ENCODE results near the gene SEPTIN2.

SEPTIN2 gene

GRCh38 chr2:241268716-241269445 is 46.8 kb upstream of the SEPTIN2 start:
- no peak for ATAC-seq (ENCODE audit: insufficient read depth, low read depth)
- no peak for TF ChIP-seq EZH2 (IDR thresholded peaks at IDR 0.05; ENCODE audit: borderline replicate concordance, low read depth, low read length, severe bottlenecking)
- no peak for TF ChIP-seq CTCF (IDR thresholded peaks at IDR 0.05; ENCODE audit: borderline replicate concordance, extremely low read depth, low read length, poor library complexity, severe bottlenecking)
- no peaks in the 10 kb centered on the region for H3K9me3 ChIP-seq (ENCODE audit: insufficient read depth, low read length, severe bottlenecking)
- H3K27me3 ChIP-seq (ENCODE audit: insufficient read depth, low read length, poor library complexity): no peaks in the 10 kb centered on the region
- DNase-seq: no peak
- no peak overlapping the region for H3K4me3 ChIP-seq (ENCODE audit: low read depth in 1 of 2, low read length in 2 of 2)
- no peak overlapping the region for H3K27ac ChIP-seq (ENCODE audit: low read length)
- peaks cover 36% of the 10 kb centered on the region for H3K36me3 ChIP-seq (ENCODE audit: insufficient read depth, low read length)
- H4K20me1 ChIP-seq (ENCODE audit: insufficient read depth, low read length): peaks cover 62% of the 10 kb centered on the region
- no peak overlapping the region for H3K4me2 ChIP-seq (ENCODE audit: insufficient read depth, low read length)
- H3K9ac ChIP-seq (ENCODE audit: low read depth, low read length): no peak overlapping the region
- H3K4me1 ChIP-seq (ENCODE audit: insufficient read depth, low read length): no peaks in the 10 kb centered on the region
- peaks cover 62% of the 10 kb centered on the region for H3K79me2 ChIP-seq (ENCODE audit: insufficient read depth, low read length)
- no peak overlapping the region for H2AFZ ChIP-seq (ENCODE audit: low read depth, low read length)

GRCh38 chr2:241269707-241270520 is 45.8 kb upstream of the SEPTIN2 start:
- Histone ChIP-seq H3K4me3 (ENCODE audit: low read depth in 1 of 2, low read length in 2 of 2) (no peak overlapping the region), H3K9ac (ENCODE audit: low read depth, low read length) (no peak overlapping the region), H3K4me1 (ENCODE audit: insufficient read depth, low read length) (no peaks in the 10 kb centered on the region), H3K36me3 (ENCODE audit: insufficient read depth, low read length) (peaks cover 34% of the 10 kb centered on the region), H2AFZ (ENCODE audit: low read depth, low read length) (no peak overlapping the region), H3K79me2 (ENCODE audit: insufficient read depth, low read length) (peaks cover 72% of the 10 kb centered on the region), H3K27me3 (ENCODE audit: insufficient read depth, low read length, poor library complexity) (no peaks in the 10 kb centered on the region), H3K27ac (ENCODE audit: low read length) (no peak overlapping the region), H3K4me2 (ENCODE audit: insufficient read depth, low read length) (no peak overlapping the region), H3K9me3 (ENCODE audit: insufficient read depth, low read length, severe bottlenecking) (no peaks in the 10 kb centered on the region), H4K20me1 (ENCODE audit: insufficient read depth, low read length) (peaks cover 69% of the 10 kb centered on the region)
- DNase-seq: no peak
- no peak for ATAC-seq (ENCODE audit: insufficient read depth, low read depth)
- TF ChIP-seq CTCF (IDR thresholded peaks at IDR 0.05; ENCODE audit: borderline replicate concordance, extremely low read depth, low read length, poor library complexity, severe bottlenecking) (no peak), EZH2 (IDR thresholded peaks at IDR 0.05; ENCODE audit: borderline replicate concordance, low read depth, low read length, severe bottlenecking) (no peak)

GRCh38 chr2:241270531-241270930 is 45.2 kb upstream of the SEPTIN2 start:
- DNase-seq (no peak), ATAC-seq (ENCODE audit: insufficient read depth, low read depth) (no peak)
- no peak for TF ChIP-seq CTCF (IDR thresholded peaks at IDR 0.05; ENCODE audit: borderline replicate concordance, extremely low read depth, low read length, poor library complexity, severe bottlenecking)
- no peak for TF ChIP-seq EZH2 (IDR thresholded peaks at IDR 0.05; ENCODE audit: borderline replicate concordance, low read depth, low read length, severe bottlenecking)
- Histone ChIP-seq H3K79me2 (ENCODE audit: insufficient read depth, low read length) (peaks cover 79% of the 10 kb centered on the region), H3K4me2 (ENCODE audit: insufficient read depth, low read length) (no peak overlapping the region), H4K20me1 (ENCODE audit: insufficient read depth, low read length) (peaks cover 73% of the 10 kb centered on the region), H3K27me3 (ENCODE audit: insufficient read depth, low read length, poor library complexity) (no peaks in the 10 kb centered on the region), H3K9me3 (ENCODE audit: insufficient read depth, low read length, severe bottlenecking) (no peaks in the 10 kb centered on the region), H3K4me3 (ENCODE audit: low read depth in 1 of 2, low read length in 2 of 2) (no peak overlapping the region), H3K9ac (ENCODE audit: low read depth, low read length) (no peak overlapping the region), H3K27ac (ENCODE audit: low read length) (no peak overlapping the region), H3K36me3 (ENCODE audit: insufficient read depth, low read length) (peaks cover 30% of the 10 kb centered on the region), H3K4me1 (ENCODE audit: insufficient read depth, low read length) (no peaks in the 10 kb centered on the region), H2AFZ (ENCODE audit: low read depth, low read length) (no peak overlapping the region)
